ENCODE measurements around the gene ATRAID.

ATRAID gene, protein sequence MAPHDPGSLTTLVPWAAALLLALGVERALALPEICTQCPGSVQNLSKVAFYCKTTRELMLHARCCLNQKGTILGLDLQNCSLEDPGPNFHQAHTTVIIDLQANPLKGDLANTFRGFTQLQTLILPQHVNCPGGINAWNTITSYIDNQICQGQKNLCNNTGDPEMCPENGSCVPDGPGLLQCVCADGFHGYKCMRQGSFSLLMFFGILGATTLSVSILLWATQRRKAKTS

GRCh38 chr2:27211943-27212625 is at the start of gene ATRAID, which contains the start of gene SLC5A6:
ATRAID (plus strand) TSS chr2:27212041; CDS start chr2:27212369, 328 bp downstream.
SLC5A6 (minus strand) TSS chr2:27212268; CDS start chr2:27207650, 4,618 bp downstream.
- Histone ChIP-seq H3K79me2 (ENCODE audit: low read length) (peaks cover 26% of the 10 kb centered on the region), H3K4me2 (ENCODE audit: low read depth, low read length) (peak within 1 kb of the TSS; percentile 89), H4K20me1 (ENCODE audit: insufficient read depth, low read length) (no peaks in the 10 kb centered on the region), H2AFZ (ENCODE audit: low read length) (peak within 1 kb of the TSS; percentile 90), H3K9me2 (replicated peaks; ENCODE audit: insufficient read depth, low read length) (no peaks in the 10 kb centered on the region), H3K4me1 (ENCODE audit: low read length) (peaks cover 16% of the 10 kb centered on the region), H3K9me3 (replicated peaks; ENCODE audit: insufficient read depth, low read length) (no peaks in the 10 kb centered on the region), H3K9ac (ENCODE audit: low read length) (peak within 1 kb of the TSS; percentile 94), H3K27me3 (replicated peaks; ENCODE audit: insufficient read depth, low read length) (no peaks in the 10 kb centered on the region), H3K4me3 (ENCODE audit: low read length) (peak within 1 kb of the TSS; percentile 95), H3K27ac (ENCODE audit: low read length) (peak within 1 kb of the TSS; percentile 82), H3K36me3 (replicated peaks; ENCODE audit: insufficient read depth, low read length) (no peaks in the 10 kb centered on the region), H3F3A (ENCODE audit: insufficient read depth, low read length) (peaks cover 14% of the 10 kb centered on the region; the same call in 1 of the 2 replicates)
- TF ChIP-seq EZH2 (optimal IDR thresholded peaks at IDR 0.05; ENCODE audit: low read depth, low read length) (no peak), EZH2phosphoT487 (IDR thresholded peaks at IDR 0.05; ENCODE audit: low read length) (no peak), CTCF (IDR thresholded peaks at IDR 0.05; ENCODE audit: low read length) (no peak)
- peak; percentile 93 for DNase-seq

DNA sequence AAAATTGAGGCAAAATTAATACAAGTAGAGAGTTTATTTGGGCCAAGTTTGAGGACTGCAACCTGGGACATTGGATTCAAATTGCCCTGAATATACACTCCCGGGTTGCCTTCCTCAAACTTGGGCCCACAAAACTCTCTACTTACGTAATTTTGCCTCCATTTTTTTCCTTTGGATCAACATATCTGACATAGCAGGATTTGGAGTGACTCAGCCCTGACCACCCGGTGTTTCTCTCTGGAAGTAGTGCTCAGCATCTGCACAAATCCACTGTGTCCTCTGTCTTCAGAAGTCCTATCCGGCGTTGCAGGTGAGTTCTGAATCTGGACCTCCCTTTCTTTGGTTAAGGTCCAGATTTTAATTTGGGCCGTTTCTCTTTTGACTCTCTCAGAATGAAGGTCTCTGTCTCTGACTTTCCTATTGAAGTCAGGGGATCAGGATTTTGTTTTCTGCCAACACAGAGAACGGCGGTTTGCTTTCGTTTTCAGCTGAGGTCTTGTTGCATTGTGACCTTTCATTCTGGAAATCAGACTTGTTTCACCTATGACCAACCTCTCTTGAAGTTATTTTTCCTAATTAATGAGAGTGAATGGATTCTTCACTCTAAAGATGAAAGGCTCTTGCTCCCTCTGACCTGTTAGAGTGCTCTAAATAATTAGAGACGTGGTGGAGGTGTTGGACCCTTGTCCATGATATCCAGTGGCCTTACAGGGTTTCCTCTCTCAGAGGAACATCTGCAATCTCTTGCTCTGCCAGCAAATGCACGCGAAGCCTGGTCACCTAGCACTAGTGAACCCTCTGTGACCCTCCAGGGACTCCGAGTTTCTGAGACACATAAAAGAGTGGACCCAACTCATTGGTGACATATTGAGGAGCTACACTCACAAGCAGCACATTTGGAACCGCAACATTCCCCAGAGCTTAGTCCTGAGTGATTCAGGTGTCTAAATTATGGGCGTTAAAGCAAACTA is 49.4 kb upstream of the ATRAID start:
- peak overlapping the region; percentile 78 for H3K4me2 ChIP-seq (ENCODE audit: low read depth, low read length)
- H3K79me2 ChIP-seq (ENCODE audit: low read length): no peaks in the 10 kb centered on the region
- H3K4me3 ChIP-seq (ENCODE audit: low read length): peak overlapping the region; percentile 58
- H3F3A ChIP-seq (ENCODE audit: insufficient read depth, low read length): peaks cover 44% of the 10 kb centered on the region
- H3K9ac ChIP-seq (ENCODE audit: low read length): peak overlapping the region; percentile 65
- peak overlapping the region; percentile 82 for H2AFZ ChIP-seq (ENCODE audit: low read length)
- TF ChIP-seq EZH2 (optimal IDR thresholded peaks at IDR 0.05; ENCODE audit: low read depth, low read length) (no peak), EZH2phosphoT487 (IDR thresholded peaks at IDR 0.05; ENCODE audit: low read length) (no peak), CTCF (IDR thresholded peaks at IDR 0.05; ENCODE audit: low read length) (no peak)
- H3K27me3 ChIP-seq (replicated peaks; ENCODE audit: insufficient read depth, low read length): no peaks in the 10 kb centered on the region
- H3K9me3 ChIP-seq (replicated peaks; ENCODE audit: insufficient read depth, low read length): no peaks in the 10 kb centered on the region
- peaks cover 62% of the 10 kb centered on the region for H3K4me1 ChIP-seq (ENCODE audit: low read length)
- peak; percentile 85 for DNase-seq
- H3K9me2 ChIP-seq (replicated peaks; ENCODE audit: insufficient read depth, low read length): no peaks in the 10 kb centered on the region
- H4K20me1 ChIP-seq (ENCODE audit: insufficient read depth, low read length): no peaks in the 10 kb centered on the region
- H3K36me3 ChIP-seq (replicated peaks; ENCODE audit: insufficient read depth, low read length): no peaks in the 10 kb centered on the region
- H3K27ac ChIP-seq (ENCODE audit: low read length): peak overlapping the region; percentile 91

DNA sequence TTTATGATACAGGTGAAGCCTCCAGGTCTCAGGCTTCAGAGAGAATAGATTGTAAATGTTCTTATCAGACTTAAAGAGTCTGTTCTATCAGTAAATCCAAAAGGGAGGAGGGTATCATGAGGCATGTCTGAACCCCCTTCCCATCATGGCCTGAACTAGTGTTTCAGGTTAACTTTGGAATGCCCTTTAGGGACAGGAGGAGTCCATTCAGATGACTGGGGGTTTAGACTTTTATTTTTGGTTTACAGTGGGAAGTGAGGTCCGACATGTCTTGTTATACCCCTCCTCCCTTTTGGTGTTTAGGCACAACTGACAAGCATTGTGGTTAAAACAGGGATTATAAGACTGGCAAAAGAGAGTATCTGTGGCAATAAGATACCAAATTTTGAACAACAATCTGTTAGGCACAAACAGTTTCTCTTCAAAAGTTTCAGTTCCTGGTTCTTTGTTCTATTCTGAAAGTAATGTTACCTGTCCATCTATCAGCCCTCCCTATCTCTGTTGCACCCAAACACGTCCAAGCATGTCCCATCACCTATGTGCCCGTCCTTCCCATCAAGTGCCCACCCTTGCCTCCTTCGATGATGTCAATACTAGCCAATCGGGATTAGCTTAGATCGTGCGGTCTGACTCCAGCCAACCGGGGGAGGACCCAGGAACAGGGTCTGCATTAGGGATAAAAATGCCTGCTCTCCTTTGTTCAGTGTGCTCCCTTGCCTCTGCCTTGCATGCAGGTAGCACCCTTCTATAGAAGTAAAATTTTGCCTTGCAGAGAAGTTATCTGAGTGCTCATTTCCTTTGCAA is 46.7 kb upstream of the ATRAID start:
- H3K4me2 ChIP-seq (ENCODE audit: low read depth, low read length): peak overlapping the region; percentile 47; the same call in 1 of the 2 replicates
- peak; percentile 82 for DNase-seq

More for the DNA sequence above, 46.7 kb upstream of the ATRAID start:
- Histone ChIP-seq H3K79me2 (ENCODE audit: low read length) (no peaks in the 10 kb centered on the region), H3K27me3 (replicated peaks; ENCODE audit: insufficient read depth, low read length) (no peaks in the 10 kb centered on the region), H3K27ac (ENCODE audit: low read length) (peak overlapping the region; percentile 90), H2AFZ (ENCODE audit: low read length) (peak overlapping the region; percentile 29), H3K9me2 (replicated peaks; ENCODE audit: insufficient read depth, low read length) (no peaks in the 10 kb centered on the region), H3F3A (ENCODE audit: insufficient read depth, low read length) (peaks cover 44% of the 10 kb centered on the region), H3K9ac (ENCODE audit: low read length) (peak overlapping the region; percentile 37; the same call in 1 of the 2 replicates), H3K4me1 (ENCODE audit: low read length) (peaks cover 57% of the 10 kb centered on the region), H3K4me3 (ENCODE audit: low read length) (peak overlapping the region; percentile 18; the same call in 1 of the 2 replicates), H4K20me1 (ENCODE audit: insufficient read depth, low read length) (no peaks in the 10 kb centered on the region), H3K36me3 (replicated peaks; ENCODE audit: insufficient read depth, low read length) (no peaks in the 10 kb centered on the region), H3K9me3 (replicated peaks; ENCODE audit: insufficient read depth, low read length) (no peaks in the 10 kb centered on the region)
- TF ChIP-seq EZH2 (optimal IDR thresholded peaks at IDR 0.05; ENCODE audit: low read depth, low read length) (no peak), EZH2phosphoT487 (IDR thresholded peaks at IDR 0.05; ENCODE audit: low read length) (no peak), CTCF (IDR thresholded peaks at IDR 0.05; ENCODE audit: low read length) (no peak)
